WTC11 (cell line): ENCODE results near the gene PRELP. TPM values are rescaled to one million over a fixed set of nuclear protein-coding genes. Genes with fewer than 3 reads are reported as not detected.

Source experiments
- ATAC-seq: fragments of 200-7000 bp; cut with Tn5 transposase; 2 replicates; pipeline ENCODE4 v1.10.0; 2021; ENCODE audit warnings: mild to moderate bottlenecking, moderate library complexity
- CTCF ChIA-PET: fragments of 300-600 bp; sonication (Branson Sonifier 250); formaldehyde crosslinking; loops from one replicate; lab custom pipeline; 2021; ENCODE audit warnings: antibody characterized with exemption; lab: Charles Lee
- POLR2A ChIA-PET: fragments of 350-600 bp; sonication (Branson Sonifier 250); formaldehyde crosslinking; loops from one replicate; lab custom pipeline; 2021; ENCODE audit warnings: antibody characterized with exemption; lab: Charles Lee
- DNase-seq: peaks from one replicate; pipeline ENCODE4 v3.0.0; 2021; ENCODE audit warnings: low spot score
- H3K27ac Mint-ChIP-seq: 2 replicates; pipeline ENCODE4 v1.8.0; 2021; ENCODE audit warnings: mixed read lengths
- H3K27me3 Mint-ChIP-seq: 2 replicates; pipeline ENCODE4 v1.8.0; 2021; ENCODE audit warnings: low read depth, mild to moderate bottlenecking, moderate library complexity, mixed read lengths
- H3K36me3 Mint-ChIP-seq: 2 replicates; pipeline ENCODE4 v1.8.0; 2021; ENCODE audit warnings: mixed read lengths
- H3K4me1 Mint-ChIP-seq: 2 replicates; pipeline ENCODE4 v1.8.0; 2022; ENCODE audit warnings: mixed read lengths
- H3K4me3 Mint-ChIP-seq: 2 replicates; pipeline ENCODE4 v1.8.0; 2021; ENCODE audit warnings: mild to moderate bottlenecking, moderate library complexity, mixed read lengths
- H3K9me3 Mint-ChIP-seq: 2 replicates; pipeline ENCODE4 v1.8.0; 2021; ENCODE audit warnings: mixed read lengths
- AR ChIP-seq: fragments of 250-450 bp; sonication (Bioruptor Pico); IDR thresholded peaks from 2 replicates; pipeline ENCODE4 v1.9.0; 2021; ENCODE audit warnings: mild to moderate bottlenecking
- CBFB ChIP-seq: sonication (generic); formaldehyde crosslinking; IDR thresholded peaks from 2 replicates; pipeline ENCODE4 v1.8.1; 2022; ENCODE audit warnings: mild to moderate bottlenecking, low read depth, missing genetic modification reagents
- CDX4 ChIP-seq: fragments of 250-450 bp; sonication (Bioruptor Pico); IDR thresholded peaks from 2 replicates; pipeline ENCODE4 v1.9.0; 2021; ENCODE audit warnings: moderate library complexity, mild to moderate bottlenecking, inconsistent platforms, borderline replicate concordance
- CREM ChIP-seq: sonication (generic); formaldehyde crosslinking; IDR thresholded peaks from 2 replicates; pipeline ENCODE4 v1.8.1; 2022; ENCODE audit warnings: mild to moderate bottlenecking, missing genetic modification reagents, moderate library complexity
- ETV6 ChIP-seq: sonication (generic); formaldehyde crosslinking; IDR thresholded peaks from 2 replicates; pipeline ENCODE4 v1.8.1; 2022; ENCODE audit warnings: mild to moderate bottlenecking, missing genetic modification reagents
- FOXP1 ChIP-seq: sonication (generic); formaldehyde crosslinking; IDR thresholded peaks from 2 replicates; pipeline ENCODE4 v1.8.0; 2022; ENCODE audit warnings: missing genetic modification reagents, mild to moderate bottlenecking, moderate library complexity, borderline replicate concordance
- HMGXB4 ChIP-seq: sonication (generic); formaldehyde crosslinking; IDR thresholded peaks from 2 replicates; pipeline ENCODE4 v1.8.1; 2023; ENCODE audit warnings: mild to moderate bottlenecking, moderate library complexity, missing genetic modification reagents
- IRF1 ChIP-seq: sonication (generic); formaldehyde crosslinking; IDR thresholded peaks from 2 replicates; pipeline ENCODE4 v1.8.0; 2023; ENCODE audit warnings: missing genetic modification reagents
- KAT7 ChIP-seq: sonication (generic); formaldehyde crosslinking; IDR thresholded peaks from 2 replicates; pipeline ENCODE4 v1.8.1; 2023; ENCODE audit warnings: missing genetic modification reagents, mild to moderate bottlenecking, borderline replicate concordance
- MLX ChIP-seq: sonication (generic); formaldehyde crosslinking; IDR thresholded peaks from 2 replicates; pipeline ENCODE4 v1.8.1; 2023; ENCODE audit warnings: mild to moderate bottlenecking, missing genetic modification reagents, moderate library complexity
- NR1H2 ChIP-seq: sonication (generic); formaldehyde crosslinking; IDR thresholded peaks from 2 replicates; pipeline ENCODE4 v1.9.0; 2021; ENCODE audit warnings: mild to moderate bottlenecking, moderate library complexity, missing genetic modification reagents
- PRRX2 ChIP-seq: fragments of 250-450 bp; sonication (Bioruptor Pico); IDR thresholded peaks from 2 replicates; pipeline ENCODE4 v1.8.0; 2021; ENCODE audit warnings: mild to moderate bottlenecking
- RELA ChIP-seq: sonication (generic); formaldehyde crosslinking; IDR thresholded peaks from 2 replicates; pipeline ENCODE4 v1.8.1; 2022; ENCODE audit warnings: missing genetic modification reagents, mild to moderate bottlenecking, borderline replicate concordance
- TCF7 ChIP-seq: sonication (generic); formaldehyde crosslinking; IDR thresholded peaks from 2 replicates; pipeline ENCODE4 v1.8.0; 2022; ENCODE audit warnings: mild to moderate bottlenecking, low read depth, missing genetic modification reagents, moderate library complexity
- ZNF138 ChIP-seq: sonication (generic); formaldehyde crosslinking; conservative IDR thresholded peaks from 2 replicates; pipeline ENCODE4 v1.8.1; 2022; ENCODE audit warnings: mild to moderate bottlenecking, moderate library complexity, missing genetic modification reagents
- ZNF263 ChIP-seq: sonication (generic); formaldehyde crosslinking; IDR thresholded peaks from 2 replicates; pipeline ENCODE4 v1.8.1; 2022; ENCODE audit warnings: low read depth, mild to moderate bottlenecking, moderate library complexity, missing genetic modification reagents
- ZNF396 ChIP-seq: fragments of 250-450 bp; sonication (Bioruptor Pico); IDR thresholded peaks from 2 replicates; pipeline ENCODE4 v1.8.0; 2021; ENCODE audit warnings: mild to moderate bottlenecking, moderate library complexity, borderline replicate concordance
- ZSCAN18 ChIP-seq: fragments of 250-450 bp; sonication (Bioruptor Pico); IDR thresholded peaks from 2 replicates; pipeline ENCODE4 v2.1.2; 2022; ENCODE audit warnings: mild to moderate bottlenecking, moderate library complexity
- total RNA-seq: library from RNA; stranded (reverse); gene quantifications from 3 replicates; pipeline ENCODE4 v1.2.3, GENCODE V29; 2021
- TF ChIP-seq, protein P1 (sequence below): sonication (generic); formaldehyde crosslinking; IDR thresholded peaks from 2 replicates; pipeline ENCODE4 v1.8.1; 2023; ENCODE audit warnings: mild to moderate bottlenecking, missing genetic modification reagents, moderate library complexity
- TF ChIP-seq, protein P2 (sequence below): fragments of 250-450 bp; sonication (Bioruptor Pico); IDR thresholded peaks from 2 replicates; pipeline ENCODE4 v1.8.0; 2021; ENCODE audit warnings: mild to moderate bottlenecking

The PRELP gene
- total RNA-seq, 1 experiment from 2014 or later = 0.17 TPM

DNA sequence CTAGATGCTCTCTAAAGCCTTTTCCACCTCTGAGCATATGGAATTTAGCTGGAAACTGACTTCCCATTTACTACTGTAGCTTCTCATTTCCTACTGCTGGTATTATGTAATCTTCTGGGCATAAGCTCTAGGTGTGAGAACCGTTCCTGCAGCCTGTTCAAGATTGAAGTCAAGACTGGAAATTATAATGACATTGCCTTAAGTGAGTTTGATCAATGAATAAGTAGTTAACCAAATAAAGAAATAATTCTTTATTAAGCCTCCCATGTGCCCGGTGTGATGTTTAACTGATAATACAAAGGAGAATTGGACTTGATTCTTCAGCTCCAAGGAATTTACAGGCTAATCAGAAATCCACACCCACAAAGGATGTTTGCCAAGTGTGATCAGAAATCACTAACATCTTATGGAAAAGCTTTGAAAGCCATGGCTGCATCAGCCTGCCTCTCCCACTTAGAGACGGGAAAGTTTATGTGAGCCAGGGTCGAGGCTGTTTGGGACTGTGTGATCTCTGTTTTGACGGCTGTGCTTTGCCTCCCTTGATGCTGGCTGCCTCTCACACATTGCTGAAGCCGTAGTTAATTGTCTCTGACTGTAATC lies 36.4 kb upstream of the PRELP start:
- Mint-ChIP-seq H3K36me3 (no peaks in the 10 kb centered on the region), H3K4me3 (no peak overlapping the region), H3K27me3 (peaks cover 11% of the 10 kb centered on the region; the same call in 1 of the 2 replicates), H3K27ac (no peak overlapping the region), H3K9me3 (peaks cover 8% of the 10 kb centered on the region), H3K4me1 (peaks cover 24% of the 10 kb centered on the region)
- ChIA-PET CTCF (interaction anchor here (0.9 kb wide), 1 partner anchor 166 kb away, joined by 4 read pairs; no protein-coding TSS in a partner anchor), POLR2A (no interaction called here)
- DNase-seq (no peak), ATAC-seq (no peak)
- TF ChIP-seq TCF7 (CRISPR knock-in tag) (no peak), RELA (CRISPR knock-in tag) (no peak), ZNF396 (CRISPR knock-in tag) (no peak), NR1H2 (CRISPR knock-in tag) (no peak), AR (CRISPR knock-in tag) (no peak), CREM (CRISPR knock-in tag) (no peak), HMGXB4 (CRISPR knock-in tag) (no peak), ETV6 (CRISPR knock-in tag) (no peak), CDX4 (CRISPR knock-in tag) (no peak), PRRX2 (CRISPR knock-in tag) (no peak), ZNF138 (CRISPR knock-in tag) (no peak), FOXP1 (CRISPR knock-in tag) (no peak)

- Mint-ChIP-seq H3K9me3 (peaks cover 18% of the 10 kb centered on the region), H3K36me3 (peaks cover 11% of the 10 kb centered on the region), H3K4me1 (peaks cover 24% of the 10 kb centered on the region), H3K27me3 (peaks cover 11% of the 10 kb centered on the region), H3K27ac (no peak overlapping the region), H3K4me3 (no peak overlapping the region)
- ChIA-PET CTCF (interaction anchor here (0.9 to 4.2 kb wide), 10 partner anchors 22 to 173 kb away, joined by 3 to 48 read pairs (median 4); partner anchors contain the start of genes FMOD and PRELP), POLR2A (interaction anchor here (0.7 kb wide), 1 partner anchor 185 kb away, joined by 3 read pairs; no protein-coding TSS in a partner anchor)
- DNase-seq = peak; percentile 32
- ATAC-seq = peak; percentile 64
- no peak for TF ChIP-seq MLX (CRISPR knock-in tag)
- TF ChIP-seq, protein P1, sequence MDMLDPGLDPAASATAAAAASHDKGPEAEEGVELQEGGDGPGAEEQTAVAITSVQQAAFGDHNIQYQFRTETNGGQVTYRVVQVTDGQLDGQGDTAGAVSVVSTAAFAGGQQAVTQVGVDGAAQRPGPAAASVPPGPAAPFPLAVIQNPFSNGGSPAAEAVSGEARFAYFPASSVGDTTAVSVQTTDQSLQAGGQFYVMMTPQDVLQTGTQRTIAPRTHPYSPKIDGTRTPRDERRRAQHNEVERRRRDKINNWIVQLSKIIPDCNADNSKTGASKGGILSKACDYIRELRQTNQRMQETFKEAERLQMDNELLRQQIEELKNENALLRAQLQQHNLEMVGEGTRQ (CRISPR knock-in tag) = no peak
- no peak for TF ChIP-seq IRF1 (CRISPR knock-in tag)
- no peak for TF ChIP-seq ZNF263 (CRISPR knock-in tag)
- TF ChIP-seq KAT7 (CRISPR knock-in tag) = no peak
- no peak for TF ChIP-seq CDX4 (CRISPR knock-in tag)
- TF ChIP-seq ZSCAN18 (CRISPR knock-in tag) = no peak
- TF ChIP-seq CREM (CRISPR knock-in tag) = no peak
- TF ChIP-seq, protein P2, sequence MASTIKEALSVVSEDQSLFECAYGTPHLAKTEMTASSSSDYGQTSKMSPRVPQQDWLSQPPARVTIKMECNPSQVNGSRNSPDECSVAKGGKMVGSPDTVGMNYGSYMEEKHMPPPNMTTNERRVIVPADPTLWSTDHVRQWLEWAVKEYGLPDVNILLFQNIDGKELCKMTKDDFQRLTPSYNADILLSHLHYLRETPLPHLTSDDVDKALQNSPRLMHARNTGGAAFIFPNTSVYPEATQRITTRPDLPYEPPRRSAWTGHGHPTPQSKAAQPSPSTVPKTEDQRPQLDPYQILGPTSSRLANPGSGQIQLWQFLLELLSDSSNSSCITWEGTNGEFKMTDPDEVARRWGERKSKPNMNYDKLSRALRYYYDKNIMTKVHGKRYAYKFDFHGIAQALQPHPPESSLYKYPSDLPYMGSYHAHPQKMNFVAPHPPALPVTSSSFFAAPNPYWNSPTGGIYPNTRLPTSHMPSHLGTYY (CRISPR knock-in tag) = no peak
- TF ChIP-seq CBFB (CRISPR knock-in tag) = no peak
Measured at GRCh38 chr1:203440771-203441170, 34.8 kb upstream of the PRELP start.
